GM19240 (cell line): ENCODE measurements around the gene P2RY14.
"Not testable (repeated sequence)": the region's sequence is repeated elsewhere in the genome, so short reads cannot be mapped to it uniquely, and the experiment has no call there.

Experiments
- DNase-seq: peaks from one replicate; pipeline ENCODE4 v3.0.0; 2011; ENCODE audit warnings: low spot score; ENCODE audit not compliant: insufficient read length

Gene P2RY14

GRCh38 chr3:151191095-151191494 is 87.2 kb downstream of the P2RY14 start:
- no peak for DNase-seq

DNA sequence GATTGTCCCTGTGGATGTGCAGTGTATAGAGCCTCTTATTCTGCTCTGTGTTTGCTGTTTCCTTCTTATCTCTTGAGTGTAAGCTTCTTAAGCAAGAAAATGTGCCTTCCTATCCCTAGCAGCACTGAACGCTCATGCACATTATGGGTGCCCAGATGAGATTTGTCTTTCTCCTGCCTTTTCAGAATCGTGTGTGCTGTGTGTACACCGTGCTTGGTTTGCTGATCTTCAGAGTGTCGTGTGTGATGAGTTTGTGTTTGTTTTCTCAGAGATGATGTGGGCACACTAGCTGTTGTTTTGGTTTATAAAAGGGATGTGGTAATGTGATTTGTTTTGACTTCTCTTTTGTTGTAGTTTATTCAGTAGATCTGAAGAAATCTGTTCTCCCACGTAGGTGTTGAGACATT is 95.1 kb downstream of the P2RY14 start:
- no peak for DNase-seq

DNA sequence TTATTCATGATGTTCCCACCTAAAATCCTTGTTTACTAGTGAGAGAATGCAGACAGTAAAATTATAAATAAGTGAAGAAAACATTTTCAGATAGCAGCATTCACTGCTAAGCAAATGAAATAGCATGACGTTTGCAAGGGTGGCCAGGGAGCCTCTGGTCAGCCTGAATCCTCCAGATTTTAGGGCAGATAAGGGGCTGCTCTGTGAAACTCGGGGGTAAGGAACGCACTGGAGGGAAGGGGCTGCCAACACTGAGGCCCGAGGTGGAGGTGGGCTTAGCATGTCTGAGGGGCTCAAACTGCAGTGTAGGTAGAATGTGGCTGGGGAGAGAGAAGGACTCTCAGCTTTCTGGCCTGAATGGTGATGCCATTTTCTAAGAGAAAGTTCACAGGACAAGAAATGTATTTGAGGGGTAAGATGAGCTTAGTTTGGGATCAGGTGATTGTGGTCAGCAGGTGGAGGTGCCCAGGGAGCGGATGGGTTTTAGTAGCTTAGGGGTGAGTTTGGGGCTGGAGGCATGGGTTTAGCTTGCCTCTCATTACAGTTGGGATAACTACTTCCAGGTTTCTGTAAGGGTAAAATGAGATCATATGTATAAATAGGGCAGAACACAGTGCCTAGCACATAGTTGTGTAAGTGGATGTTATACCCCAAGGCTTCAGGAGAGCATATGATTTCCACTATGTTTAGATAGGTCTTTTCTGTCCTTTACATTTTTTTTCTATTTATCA is 95.8 kb downstream of the P2RY14 start:
- DNase-seq = no peak

GRCh38 chr3:151178208-151178845 is 100.0 kb downstream of the P2RY14 start:
- no peak for DNase-seq

DNA sequence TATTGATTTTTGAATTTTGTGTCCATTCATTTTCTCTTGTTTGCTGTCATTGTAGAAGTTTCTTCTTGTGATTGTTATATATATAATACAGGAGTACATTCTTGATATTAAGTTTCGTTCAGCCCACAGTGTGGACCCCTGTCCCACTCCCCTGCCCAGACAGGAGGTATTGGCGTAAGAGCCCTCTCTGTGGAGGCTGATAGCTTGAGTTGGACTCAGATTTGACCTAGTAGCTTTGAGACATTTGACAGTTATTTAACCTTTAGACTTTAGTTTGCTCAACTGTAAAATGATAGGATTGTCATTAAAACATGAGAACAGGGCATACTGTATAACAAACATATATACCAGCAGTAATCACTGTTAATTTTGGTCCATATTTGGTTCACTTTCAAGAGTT is 102.4 kb downstream of the P2RY14 start:
- DNase-seq = no peak

- DNase-seq = no peak
Observed at GRCh38 chr3:151174351-151174750, 104.0 kb downstream of the P2RY14 start.

DNA sequence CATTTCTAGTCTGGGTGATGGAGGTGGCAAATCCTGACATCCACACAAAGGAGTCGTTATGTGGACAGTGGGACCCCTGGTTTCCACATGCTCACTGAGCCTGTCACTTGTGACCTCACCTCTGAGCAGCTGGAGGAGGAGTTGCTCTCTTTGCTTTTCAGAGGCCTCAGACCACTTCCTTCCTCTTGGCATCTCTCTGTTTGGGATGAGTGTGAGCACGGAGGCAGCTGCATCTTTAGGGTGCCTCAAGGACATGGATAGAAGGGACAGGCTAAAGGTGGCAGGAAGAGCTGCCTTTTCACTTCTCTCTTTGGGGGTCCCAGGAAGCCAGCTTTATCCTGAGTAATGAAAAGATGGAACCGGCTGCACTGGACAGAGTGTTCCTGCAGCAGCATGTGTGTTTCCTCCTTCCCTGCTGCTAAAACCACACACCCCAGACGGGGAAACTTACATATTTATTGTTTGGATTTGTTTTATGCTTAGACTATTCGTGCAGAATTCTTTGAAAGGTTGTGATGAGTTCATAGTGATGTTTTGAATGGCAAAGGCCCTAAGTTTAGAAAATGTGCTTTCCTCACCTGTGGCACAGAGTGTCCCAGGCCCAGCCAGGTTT is 107.1 kb downstream of the P2RY14 start:
- DNase-seq = no peak

DNA sequence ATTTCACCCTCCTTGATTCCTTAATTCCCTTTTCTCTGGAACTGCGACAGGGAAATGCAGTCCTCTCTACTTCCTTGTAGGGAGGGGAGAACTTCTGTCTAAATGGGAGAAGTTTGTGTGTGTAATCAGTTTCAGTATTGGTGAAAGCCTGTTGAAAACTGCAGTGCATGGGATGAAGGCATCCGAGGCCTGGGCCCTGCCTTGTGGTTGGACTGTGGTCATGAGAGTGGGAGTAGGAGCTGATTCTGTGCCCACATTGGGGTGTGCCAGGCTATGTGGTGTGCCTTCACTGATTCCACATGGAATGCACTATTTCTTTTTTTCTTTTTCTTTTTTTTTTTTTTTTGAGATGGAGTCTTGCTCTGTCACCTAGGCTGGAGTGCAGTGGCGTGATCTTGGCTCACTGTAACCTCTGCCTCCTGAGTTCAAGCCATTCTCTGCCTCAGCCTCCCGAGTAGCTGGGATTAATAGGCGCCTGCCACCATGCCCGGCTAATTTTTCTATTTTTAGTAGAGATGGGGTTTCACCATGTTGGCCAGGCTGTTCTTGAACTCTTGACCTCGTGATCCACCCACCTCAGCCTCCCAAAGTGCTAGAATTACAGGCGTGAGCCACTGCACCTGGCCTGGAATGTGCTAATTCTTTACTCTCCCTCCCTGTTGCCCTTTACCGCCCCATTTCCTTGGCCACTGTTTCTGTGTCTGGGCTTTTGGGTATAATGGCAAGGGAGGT is 108.2 kb downstream of the P2RY14 start:
- not testable (repeated sequence) for DNase-seq

GRCh38 chr3:151169262-151169947 is 108.9 kb downstream of the P2RY14 start:
- no peak for DNase-seq

- peak; percentile 28 for DNase-seq
Observed at GRCh38 chr3:151168269-151169094, 109.9 kb downstream of the P2RY14 start.

GRCh38 chr3:151166161-151166560 is 112.2 kb downstream of the P2RY14 start:
- no peak for DNase-seq

- DNase-seq = no peak
Observed at GRCh38 chr3:151165226-151165625, 113.1 kb downstream of the P2RY14 start.
